Measurements from ENCODE around the gene DKKL1.

DKKL1 gene

GRCh38 chr19:49415102-49415809 is 51.6 kb downstream of the DKKL1 start:
- peaks cover 0 to 82% of the 10 kb centered on the region in 2 donors for H3K27me3 ChIP-seq
- TF ChIP-seq, protein P1, sequence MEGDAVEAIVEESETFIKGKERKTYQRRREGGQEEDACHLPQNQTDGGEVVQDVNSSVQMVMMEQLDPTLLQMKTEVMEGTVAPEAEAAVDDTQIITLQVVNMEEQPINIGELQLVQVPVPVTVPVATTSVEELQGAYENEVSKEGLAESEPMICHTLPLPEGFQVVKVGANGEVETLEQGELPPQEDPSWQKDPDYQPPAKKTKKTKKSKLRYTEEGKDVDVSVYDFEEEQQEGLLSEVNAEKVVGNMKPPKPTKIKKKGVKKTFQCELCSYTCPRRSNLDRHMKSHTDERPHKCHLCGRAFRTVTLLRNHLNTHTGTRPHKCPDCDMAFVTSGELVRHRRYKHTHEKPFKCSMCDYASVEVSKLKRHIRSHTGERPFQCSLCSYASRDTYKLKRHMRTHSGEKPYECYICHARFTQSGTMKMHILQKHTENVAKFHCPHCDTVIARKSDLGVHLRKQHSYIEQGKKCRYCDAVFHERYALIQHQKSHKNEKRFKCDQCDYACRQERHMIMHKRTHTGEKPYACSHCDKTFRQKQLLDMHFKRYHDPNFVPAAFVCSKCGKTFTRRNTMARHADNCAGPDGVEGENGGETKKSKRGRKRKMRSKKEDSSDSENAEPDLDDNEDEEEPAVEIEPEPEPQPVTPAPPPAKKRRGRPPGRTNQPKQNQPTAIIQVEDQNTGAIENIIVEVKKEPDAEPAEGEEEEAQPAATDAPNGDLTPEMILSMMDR (IDR thresholded peaks at IDR 0.05), result no peak
- H3K4me3 ChIP-seq, result no peak overlapping the region
- no peak for DNase-seq
- intact Hi-C loops (cut with DNase I; ENCODE audit: low total_unique reads), result no loop called here
- H3K36me3 ChIP-seq, result no peaks in the 10 kb centered on the region
- H3K4me1 ChIP-seq, result no peaks in the 10 kb centered on the region
- no peak overlapping the region for H3K27ac ChIP-seq
- H3K9me3 ChIP-seq, result no peaks in the 10 kb centered on the region

DNA sequence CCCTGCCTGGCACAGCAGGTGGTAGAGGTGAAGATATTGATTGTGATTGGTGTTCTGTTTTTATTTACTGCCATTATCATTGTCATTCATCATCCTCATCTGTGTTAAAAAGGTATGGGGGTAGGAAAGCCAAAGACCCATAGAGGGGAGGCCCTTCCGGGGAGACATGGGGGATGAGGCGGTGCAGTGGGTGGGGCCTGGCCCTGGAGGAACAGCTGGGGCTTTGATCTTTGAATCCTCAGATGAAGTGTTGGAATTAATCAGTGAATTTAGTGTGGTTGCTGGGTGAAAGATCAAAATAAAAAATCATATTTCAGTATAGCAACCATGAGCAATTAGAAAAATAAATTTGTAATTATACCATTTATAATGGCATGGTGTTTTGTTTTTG is 52.1 kb downstream of the DKKL1 start:
- no peak for DNase-seq
- H3K4me3 ChIP-seq, result no peak overlapping the region
- TF ChIP-seq, protein P1 (IDR thresholded peaks at IDR 0.05), result no peak
- H3K27me3 ChIP-seq, result peaks cover 0 to 86% of the 10 kb centered on the region in 2 donors
- no peaks in the 10 kb centered on the region for H3K36me3 ChIP-seq
- no peaks in the 10 kb centered on the region for H3K9me3 ChIP-seq
- intact Hi-C loops (cut with DNase I; ENCODE audit: low total_unique reads), result no loop called here
- H3K4me1 ChIP-seq, result peaks cover 0 to 5% (median 1%) of the 10 kb centered on the region in 4 donors
- H3K27ac ChIP-seq, result no peak overlapping the region

DNA sequence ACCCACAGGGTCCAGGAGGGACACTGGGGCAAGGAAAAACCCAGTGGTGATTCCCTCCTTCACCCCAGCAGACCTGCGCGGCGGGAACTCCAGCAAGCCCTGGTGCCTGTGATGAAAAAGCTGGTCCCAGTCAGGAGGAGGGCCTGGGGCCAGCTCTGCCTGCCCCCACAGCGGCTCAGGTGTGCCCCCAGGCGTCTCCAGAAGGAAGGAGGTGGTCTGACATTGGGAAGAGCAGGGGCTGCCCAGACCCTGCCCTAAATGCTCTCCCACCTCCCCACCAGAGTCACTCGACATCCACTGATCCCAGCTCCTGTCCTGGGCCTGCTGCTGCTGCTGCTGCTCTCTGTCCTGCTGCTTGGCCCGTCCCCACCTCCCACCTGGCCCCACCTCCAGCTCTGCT is 53.4 kb downstream of the DKKL1 start:
- H3K36me3 ChIP-seq, result no peaks in the 10 kb centered on the region
- intact Hi-C loops (cut with DNase I; ENCODE audit: low total_unique reads), result no loop called here
- TF ChIP-seq, protein P1 (IDR thresholded peaks at IDR 0.05), result no peak
- peaks cover 0 to 13% (median 8%) of the 10 kb centered on the region in 4 donors for H3K4me1 ChIP-seq
- peaks cover 0 to 91% of the 10 kb centered on the region in 2 donors for H3K27me3 ChIP-seq
- H3K4me3 ChIP-seq, result no peak overlapping the region
- DNase-seq, result no peak
- H3K9me3 ChIP-seq, result no peaks in the 10 kb centered on the region
- H3K27ac ChIP-seq, result no peak overlapping the region

- Histone ChIP-seq H3K27ac (no peak overlapping the region), H3K4me1 (peaks cover 0 to 28% (median 22%) of the 10 kb centered on the region in 4 donors), H3K9me3 (no peaks in the 10 kb centered on the region), H3K36me3 (no peaks in the 10 kb centered on the region), H3K27me3 (peaks cover 4 to 97% of the 10 kb centered on the region in 2 donors), H3K4me3 (no peak overlapping the region)
- no peak for DNase-seq
- TF ChIP-seq, protein P1 (IDR thresholded peaks at IDR 0.05), result no peak
- intact Hi-C loops (cut with DNase I; ENCODE audit: low total_unique reads), result no loop called here
Measured at GRCh38 chr19:49418511-49418910, 54.8 kb downstream of the DKKL1 start.

GRCh38 chr19:49419173-49419572 is 55.5 kb downstream of the DKKL1 start:
- H3K4me1 ChIP-seq, result peaks cover 0 to 31% (median 23%) of the 10 kb centered on the region in 4 donors
- no peaks in the 10 kb centered on the region for H3K9me3 ChIP-seq
- H3K4me3 ChIP-seq, result no peak overlapping the region
- peaks cover 4 to 97% of the 10 kb centered on the region in 2 donors for H3K27me3 ChIP-seq
- TF ChIP-seq, protein P1 (IDR thresholded peaks at IDR 0.05), result no peak
- no peaks in the 10 kb centered on the region for H3K36me3 ChIP-seq
- intact Hi-C loops (cut with DNase I; ENCODE audit: low total_unique reads), result no loop called here
- no peak overlapping the region for H3K27ac ChIP-seq
- no peak for DNase-seq

Data from tibial artery (tissue), 4 donors.